RWPE1 (cell line): ENCODE data around the gene COL20A1.

Experiments
- CTCF ChIA-PET: fragments of 350-600 bp; sonication (Branson Sonifier 250); formaldehyde crosslinking; extraction: SDS; loops from one replicate; lab custom pipeline; 2021; lab: Yijun Ruan, JAX
- POLR2A ChIA-PET: fragments of 400-600 bp; formaldehyde crosslinking; extraction: SDS; loops from one replicate; lab custom pipeline; 2020; ENCODE audit warnings: antibody characterized with exemption; ENCODE audit not compliant: low non-redundant PET; lab: Yijun Ruan, JAX
- DNase-seq: peaks from one replicate; pipeline ENCODE4 v3.0.0; 2012; ENCODE audit warnings: low spot score
- H3K27ac ChIP-seq: fragments of 450-650 bp; 2 replicates; pipeline ENCODE4 v1.5.1; 2017
- TF ChIP-seq, protein P1 (sequence below): fragments of 450-650 bp; conservative IDR thresholded peaks from 2 replicates; pipeline ENCODE4 v1.5.1; 2017; ENCODE audit warnings: low read depth, mild to moderate bottlenecking

Gene COL20A1

DNA sequence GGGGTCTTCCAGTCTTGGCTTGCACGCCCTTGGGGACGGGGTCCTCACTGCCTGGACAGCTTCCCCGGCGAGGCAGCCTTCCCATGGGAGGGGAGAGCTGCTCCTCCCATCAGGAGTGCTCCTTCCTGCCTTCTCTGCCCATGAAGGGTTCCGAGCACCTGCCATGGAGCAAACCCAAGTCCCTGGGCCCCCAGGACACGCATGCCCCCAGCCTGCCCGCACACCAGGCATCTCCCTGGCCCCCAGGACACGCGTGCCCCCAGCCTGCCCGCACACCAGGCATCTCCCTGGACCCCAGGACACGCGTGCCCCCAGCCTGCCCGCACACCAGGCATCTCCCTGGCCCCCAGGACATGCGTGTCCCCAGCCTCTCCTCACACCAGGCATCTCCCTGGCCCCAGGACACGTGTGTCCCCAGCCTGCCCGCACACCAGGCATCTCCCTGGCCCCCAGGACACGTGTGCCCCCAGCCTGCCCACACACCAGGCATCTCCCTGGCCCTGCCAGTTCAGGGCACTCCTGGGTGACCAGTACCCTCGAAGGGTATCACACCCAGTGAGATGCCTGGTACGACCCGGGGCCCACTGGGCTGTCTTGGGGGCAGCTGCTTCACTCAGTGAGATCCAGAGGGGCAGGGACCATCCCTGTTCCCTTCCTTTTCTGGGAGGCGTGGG lies 21.7 kb downstream of the COL20A1 start:
- CTCF ChIA-PET, result no interaction called here
- TF ChIP-seq, protein P1, sequence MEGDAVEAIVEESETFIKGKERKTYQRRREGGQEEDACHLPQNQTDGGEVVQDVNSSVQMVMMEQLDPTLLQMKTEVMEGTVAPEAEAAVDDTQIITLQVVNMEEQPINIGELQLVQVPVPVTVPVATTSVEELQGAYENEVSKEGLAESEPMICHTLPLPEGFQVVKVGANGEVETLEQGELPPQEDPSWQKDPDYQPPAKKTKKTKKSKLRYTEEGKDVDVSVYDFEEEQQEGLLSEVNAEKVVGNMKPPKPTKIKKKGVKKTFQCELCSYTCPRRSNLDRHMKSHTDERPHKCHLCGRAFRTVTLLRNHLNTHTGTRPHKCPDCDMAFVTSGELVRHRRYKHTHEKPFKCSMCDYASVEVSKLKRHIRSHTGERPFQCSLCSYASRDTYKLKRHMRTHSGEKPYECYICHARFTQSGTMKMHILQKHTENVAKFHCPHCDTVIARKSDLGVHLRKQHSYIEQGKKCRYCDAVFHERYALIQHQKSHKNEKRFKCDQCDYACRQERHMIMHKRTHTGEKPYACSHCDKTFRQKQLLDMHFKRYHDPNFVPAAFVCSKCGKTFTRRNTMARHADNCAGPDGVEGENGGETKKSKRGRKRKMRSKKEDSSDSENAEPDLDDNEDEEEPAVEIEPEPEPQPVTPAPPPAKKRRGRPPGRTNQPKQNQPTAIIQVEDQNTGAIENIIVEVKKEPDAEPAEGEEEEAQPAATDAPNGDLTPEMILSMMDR, result no peak
- H3K27ac ChIP-seq, result no peak overlapping the region
- POLR2A ChIA-PET, result no interaction called here
- DNase-seq, result no peak

DNA sequence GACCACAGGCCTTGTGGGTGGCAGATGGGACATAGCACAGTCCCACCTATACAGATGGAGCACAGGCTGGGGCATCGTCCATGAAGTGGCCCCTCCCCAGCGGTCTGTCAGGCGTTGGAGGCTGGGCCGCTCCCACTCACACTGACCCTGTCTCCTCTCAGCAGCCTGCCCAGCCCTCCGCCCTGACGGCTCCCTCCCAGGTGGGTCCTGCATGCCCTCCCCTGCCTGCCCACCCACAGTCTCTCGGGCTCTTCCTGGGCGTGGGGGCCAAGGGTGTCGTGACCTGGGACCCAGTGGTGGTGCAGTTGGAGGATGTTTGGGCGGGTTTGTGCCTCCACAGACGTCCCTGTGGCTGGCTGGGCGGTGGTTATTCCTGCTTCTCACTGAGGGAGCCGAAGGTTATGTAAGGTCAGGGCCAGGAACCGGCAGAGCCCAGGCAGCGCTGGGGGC lies 22.3 kb downstream of the COL20A1 start:
- CTCF ChIA-PET, result interaction anchor here (0.7 kb wide), 1 partner anchor 24 kb away, joined by 3 read pairs; no protein-coding TSS in a partner anchor
- no peak for DNase-seq
- TF ChIP-seq, protein P1, result no peak
- POLR2A ChIA-PET, result no interaction called here
- no peak overlapping the region for H3K27ac ChIP-seq

DNA sequence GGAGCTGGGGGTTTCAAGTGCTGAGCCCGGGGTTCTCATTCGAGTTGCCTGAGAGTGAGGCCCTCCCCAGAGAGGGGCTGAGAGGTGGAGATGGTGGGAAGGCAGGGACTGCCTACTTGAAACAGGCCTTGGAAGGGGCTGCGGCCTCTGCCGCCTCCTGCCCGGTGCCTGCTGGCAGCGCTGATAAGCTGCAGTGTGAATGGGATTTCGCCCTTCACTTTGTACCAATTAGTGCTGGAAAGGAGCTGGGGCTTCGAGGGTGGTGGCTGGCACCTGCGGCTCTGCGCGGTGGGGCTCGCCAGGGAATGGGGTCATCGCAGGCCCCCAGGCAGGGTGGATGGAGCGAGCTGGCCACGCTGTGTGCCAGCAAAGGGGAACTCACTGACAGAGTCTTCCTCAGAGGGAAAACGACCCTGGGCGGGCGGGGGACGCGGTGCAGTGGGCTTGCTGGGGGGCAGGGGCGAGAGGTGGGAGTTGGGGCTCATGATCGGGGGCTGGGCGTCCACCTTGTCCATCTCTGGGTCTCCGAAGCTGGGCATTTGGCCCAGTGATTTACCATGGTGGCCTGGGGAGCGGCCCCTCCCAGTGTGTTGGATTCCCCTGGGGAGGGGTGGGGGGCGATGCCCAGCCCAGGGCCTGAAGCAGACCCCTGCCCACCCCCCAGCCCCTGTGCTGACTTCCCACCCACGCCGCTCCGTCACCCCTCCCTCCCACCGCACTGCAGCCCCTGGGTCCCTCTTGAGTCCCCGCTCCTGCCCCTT lies 22.9 kb downstream of the COL20A1 start:
- DNase-seq, result no peak
- ChIA-PET CTCF (interaction anchor here (0.7 kb wide), 1 partner anchor 25 kb away, joined by 3 read pairs; no protein-coding TSS in a partner anchor), POLR2A (no interaction called here)
- TF ChIP-seq, protein P1, result no peak
- H3K27ac ChIP-seq, result no peak overlapping the region

DNA sequence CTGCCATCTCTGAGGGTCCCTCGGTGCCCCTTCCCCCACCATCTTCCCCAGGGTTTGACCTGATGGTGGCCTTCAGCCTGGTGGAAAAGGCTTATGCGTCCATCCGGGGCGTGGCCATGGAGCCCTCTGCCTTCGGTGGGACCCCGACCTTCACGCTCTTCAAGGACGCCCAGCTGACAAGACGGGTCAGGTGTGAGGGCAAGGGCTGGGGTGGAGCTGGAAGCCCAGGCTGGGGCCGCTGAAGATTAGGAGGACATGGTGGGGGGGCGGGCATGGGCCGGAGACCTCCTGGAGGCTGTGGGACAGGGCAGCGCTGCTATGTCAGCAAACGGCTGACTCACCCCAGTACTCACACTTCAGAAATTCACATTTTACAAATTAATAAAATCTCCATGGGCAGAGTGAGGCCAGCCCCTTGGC lies 23.5 kb downstream of the COL20A1 start:
- DNase-seq, result no peak
- TF ChIP-seq, protein P1, result no peak
- no peak overlapping the region for H3K27ac ChIP-seq
- CTCF ChIA-PET, result interaction anchor here (3.9 kb wide), 1 partner anchor 7 kb away, joined by 23 read pairs; no protein-coding TSS in a partner anchor
- POLR2A ChIA-PET, result no interaction called here

DNA sequence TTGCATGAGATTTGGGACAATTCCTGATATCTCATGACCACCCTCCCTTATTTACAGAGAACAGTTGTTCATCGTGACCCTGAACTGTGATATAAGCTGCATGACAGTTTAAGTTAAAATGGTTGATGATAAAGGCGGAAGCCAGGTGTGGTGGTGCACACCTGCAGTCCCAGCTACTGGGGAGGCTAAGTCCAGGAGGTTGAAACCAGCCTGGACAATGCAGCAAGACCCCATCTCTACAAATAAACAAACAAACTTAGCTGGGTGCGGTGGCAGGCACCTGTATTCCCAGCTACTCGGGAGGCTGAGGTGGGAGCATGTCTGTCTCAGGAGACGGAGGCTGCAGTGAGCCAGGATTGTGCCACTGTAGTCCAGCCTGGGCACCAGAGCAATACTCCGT lies 24.1 kb downstream of the COL20A1 start:
- TF ChIP-seq, protein P1, result no peak
- ChIA-PET POLR2A (no interaction called here), CTCF (interaction anchor here (0.8 to 3.9 kb wide), 2 partner anchors 8 to 136 kb away, joined by 3 to 23 read pairs; no protein-coding TSS in a partner anchor)
- no peak for DNase-seq
- H3K27ac ChIP-seq, result no peak overlapping the region

DNA sequence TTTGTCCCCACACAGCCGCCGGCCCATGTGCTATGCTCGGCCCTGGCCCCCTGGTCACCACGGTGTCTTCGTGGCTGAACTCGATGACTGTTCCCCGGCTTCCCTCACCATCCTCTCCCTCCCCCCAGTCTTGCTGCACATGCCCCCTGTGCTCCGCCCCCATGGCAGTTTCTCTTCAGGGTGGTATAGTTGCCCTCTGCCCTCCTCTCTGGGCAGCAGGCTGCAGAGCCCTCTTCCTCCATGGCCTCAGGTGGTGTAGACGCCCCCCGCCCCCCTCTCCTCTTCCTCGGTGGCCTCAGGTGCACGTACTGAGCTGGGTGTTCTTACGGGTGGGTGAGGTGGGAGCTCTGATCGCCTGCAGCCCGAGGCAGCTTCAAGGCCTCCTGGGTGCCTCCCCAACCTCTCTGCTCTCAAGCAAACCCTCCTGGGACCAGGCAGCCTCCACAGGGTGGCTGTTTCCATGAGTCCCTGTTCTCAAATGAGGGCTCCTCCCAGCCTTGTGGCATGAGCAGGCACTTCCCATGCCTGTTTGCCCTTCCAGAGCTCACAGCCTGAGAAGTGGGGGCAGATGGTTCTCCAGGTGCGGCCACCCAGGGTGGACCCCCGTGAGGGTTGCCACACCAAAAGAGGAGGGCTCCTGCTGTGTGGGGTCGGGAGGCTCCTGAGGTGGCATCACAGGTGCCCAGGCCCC lies 24.8 kb downstream of the COL20A1 start:
- ChIA-PET CTCF (interaction anchor here (0.8 to 3.9 kb wide), 2 partner anchors 8 to 135 kb away, joined by 3 to 23 read pairs; no protein-coding TSS in a partner anchor), POLR2A (no interaction called here)
- no peak overlapping the region for H3K27ac ChIP-seq
- TF ChIP-seq, protein P1, result no peak
- no peak for DNase-seq
